H1 (cell line): ENCODE measurements around the gene JAKMIP1. TPM values are rescaled to one million over a fixed set of nuclear protein-coding genes. Genes with fewer than 3 reads are reported as not detected.

Source experiments
- ASH2L ChIP-seq: fragments of 200-600, 300-600 bp; sonication (generic); IDR thresholded peaks from one replicate; pipeline ENCODE4 v1.7.1; 2017; ENCODE audit warnings: low read length
- polyA plus RNA-seq, 7 experiments: library from polyadenylated mRNA; depleted of rRNA in 3 of 7; stranded (reverse) in 5 of 7; unstranded in 2 of 7; fragments of >200 nt in 5 of 7; fragments of 200-250 nt in 2 of 7; gene quantifications; 1 replicate in 5 of 7; 2 replicates in 1 of 7; 4 replicates in 1 of 7; pipeline versions ENCODE4 v1.2.1 to v1.2.3, GENCODE V29; 2011 to 2013; ENCODE audit warnings: missing spikeins in 2 of 7, mixed read lengths in 2 of 7
- total RNA-seq: library from RNA; stranded (reverse); fragmentation: NEBNext Ultra II Directional; extraction: Animal tissue kit (Norgen Biotek cat#: 25700); gene quantifications from 2 replicates; pipeline ENCODE4 v1.2.1, GENCODE V29; 2021
- TF ChIP-seq, protein P1 (sequence below): IDR thresholded peaks from 2 replicates; pipeline ENCODE4 v1.6.1; 2011; ENCODE audit warnings: low read length, improper control_type of control experiment

The JAKMIP1 gene
- total and polyA plus RNA-seq, 2 of the 8 experiments (the other 6 are each of a cell fraction or from before 2014, with no cell fraction given) = 2.5 to 4.4 TPM

GRCh38 chr4:6116696-6117285 is 83.6 kb downstream of the JAKMIP1 start (continued):
- TF ChIP-seq, protein P1, sequence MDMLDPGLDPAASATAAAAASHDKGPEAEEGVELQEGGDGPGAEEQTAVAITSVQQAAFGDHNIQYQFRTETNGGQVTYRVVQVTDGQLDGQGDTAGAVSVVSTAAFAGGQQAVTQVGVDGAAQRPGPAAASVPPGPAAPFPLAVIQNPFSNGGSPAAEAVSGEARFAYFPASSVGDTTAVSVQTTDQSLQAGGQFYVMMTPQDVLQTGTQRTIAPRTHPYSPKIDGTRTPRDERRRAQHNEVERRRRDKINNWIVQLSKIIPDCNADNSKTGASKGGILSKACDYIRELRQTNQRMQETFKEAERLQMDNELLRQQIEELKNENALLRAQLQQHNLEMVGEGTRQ = no peak
- no peak for TF ChIP-seq ASH2L
